ENCODE results near the gene GOLGB1. TPM values are rescaled to one million over a fixed set of nuclear protein-coding genes. Genes with fewer than 3 reads are reported as not detected.

GOLGB1 gene
- total RNA-seq, 1 experiment from 2014 or later, result 26.5 TPM

- Histone ChIP-seq H3K9me2 (replicated peaks; ENCODE audit: insufficient read depth, low read length) (no peaks in the 10 kb centered on the region), H3K4me3 (ENCODE audit: low read length) (no peak overlapping the region), H4K20me1 (ENCODE audit: insufficient read depth, low read depth, low read length) (no peaks in the 10 kb centered on the region), H3K27ac (ENCODE audit: low read length) (no peak overlapping the region), H3K9ac (ENCODE audit: low read length) (no peak overlapping the region), H3K36me3 (ENCODE audit: insufficient read depth, low read length) (peaks cover 71% of the 10 kb centered on the region), H3K27me3 (ENCODE audit: low read length) (no peaks in the 10 kb centered on the region), H3K4me1 (ENCODE audit: low read length) (peaks cover 14% of the 10 kb centered on the region), H3K4me2 (ENCODE audit: low read depth, low read length, poor library complexity, severe bottlenecking) (no peak overlapping the region), H2AFZ (ENCODE audit: low read length) (no peak overlapping the region), H3K9me3 (ENCODE audit: low read length) (no peaks in the 10 kb centered on the region), H3K79me2 (ENCODE audit: low read length) (peaks cover 75% of the 10 kb centered on the region)
- no peak for DNase-seq
Observed at GRCh38 chr3:121654493-121655385, 94.8 kb downstream of the GOLGB1 start.

GRCh38 chr3:121651684-121652083, 97.9 kb downstream of the GOLGB1 start:
- Histone ChIP-seq H3K4me2 (ENCODE audit: low read depth, low read length, poor library complexity, severe bottlenecking) (no peak overlapping the region), H3K4me1 (ENCODE audit: low read length) (no peaks in the 10 kb centered on the region), H3K9me3 (ENCODE audit: low read length) (no peaks in the 10 kb centered on the region), H3K9me2 (replicated peaks; ENCODE audit: insufficient read depth, low read length) (no peaks in the 10 kb centered on the region), H3K9ac (ENCODE audit: low read length) (no peak overlapping the region), H3K27ac (ENCODE audit: low read length) (no peak overlapping the region), H4K20me1 (ENCODE audit: insufficient read depth, low read depth, low read length) (no peaks in the 10 kb centered on the region), H3K4me3 (ENCODE audit: low read length) (no peak overlapping the region), H2AFZ (ENCODE audit: low read length) (no peak overlapping the region), H3K27me3 (ENCODE audit: low read length) (no peaks in the 10 kb centered on the region), H3K36me3 (ENCODE audit: insufficient read depth, low read length) (peaks cover 66% of the 10 kb centered on the region), H3K79me2 (ENCODE audit: low read length) (peaks cover 57% of the 10 kb centered on the region)
- DNase-seq, result no peak

- Histone ChIP-seq H2AFZ (ENCODE audit: low read length) (no peak overlapping the region), H3K79me2 (ENCODE audit: low read length) (peaks cover 52% of the 10 kb centered on the region), H3K4me2 (ENCODE audit: low read depth, low read length, poor library complexity, severe bottlenecking) (no peak overlapping the region), H3K9me2 (replicated peaks; ENCODE audit: insufficient read depth, low read length) (no peaks in the 10 kb centered on the region), H3K36me3 (ENCODE audit: insufficient read depth, low read length) (peaks cover 61% of the 10 kb centered on the region), H3K4me3 (ENCODE audit: low read length) (no peak overlapping the region), H3K9me3 (ENCODE audit: low read length) (no peaks in the 10 kb centered on the region), H3K27ac (ENCODE audit: low read length) (no peak overlapping the region), H3K27me3 (ENCODE audit: low read length) (no peaks in the 10 kb centered on the region), H4K20me1 (ENCODE audit: insufficient read depth, low read depth, low read length) (no peaks in the 10 kb centered on the region), H3K4me1 (ENCODE audit: low read length) (no peaks in the 10 kb centered on the region), H3K9ac (ENCODE audit: low read length) (no peak overlapping the region)
- no peak for DNase-seq
Observed at GRCh38 chr3:121649645-121650044, 99.9 kb downstream of the GOLGB1 start.

- Histone ChIP-seq H3K27ac (ENCODE audit: low read length) (no peak overlapping the region), H3K4me1 (ENCODE audit: low read length) (no peaks in the 10 kb centered on the region; the same call in 1 of the 2 replicates), H3K4me3 (ENCODE audit: low read length) (no peak overlapping the region), H3K4me2 (ENCODE audit: low read depth, low read length, poor library complexity, severe bottlenecking) (no peak overlapping the region), H3K9ac (ENCODE audit: low read length) (no peak overlapping the region), H2AFZ (ENCODE audit: low read length) (no peak overlapping the region), H3K9me3 (ENCODE audit: low read length) (no peaks in the 10 kb centered on the region), H3K36me3 (ENCODE audit: insufficient read depth, low read length) (peaks cover 69% of the 10 kb centered on the region), H3K27me3 (ENCODE audit: low read length) (no peaks in the 10 kb centered on the region), H4K20me1 (ENCODE audit: insufficient read depth, low read depth, low read length) (no peaks in the 10 kb centered on the region), H3K79me2 (ENCODE audit: low read length) (peaks cover 40% of the 10 kb centered on the region), H3K9me2 (replicated peaks; ENCODE audit: insufficient read depth, low read length) (no peaks in the 10 kb centered on the region)
- no peak for DNase-seq
Observed at GRCh38 chr3:121648219-121648958, 101.2 kb downstream of the GOLGB1 start.

- H3K79me2 ChIP-seq (ENCODE audit: low read length), result peaks cover 22% of the 10 kb centered on the region
- H3K27me3 ChIP-seq (ENCODE audit: low read length), result no peaks in the 10 kb centered on the region
- H3K4me1 ChIP-seq (ENCODE audit: low read length), result no peaks in the 10 kb centered on the region; the same call in 1 of the 2 replicates
- H3K9me2 ChIP-seq (replicated peaks; ENCODE audit: insufficient read depth, low read length), result no peaks in the 10 kb centered on the region
- no peak for DNase-seq
- H3K36me3 ChIP-seq (ENCODE audit: insufficient read depth, low read length), result peaks cover 56% of the 10 kb centered on the region
- no peak overlapping the region for H3K9ac ChIP-seq (ENCODE audit: low read length)
- H3K4me2 ChIP-seq (ENCODE audit: low read depth, low read length, poor library complexity, severe bottlenecking), result no peak overlapping the region
- H3K27ac ChIP-seq (ENCODE audit: low read length), result no peak overlapping the region
- H3K9me3 ChIP-seq (ENCODE audit: low read length), result no peaks in the 10 kb centered on the region
- H3K4me3 ChIP-seq (ENCODE audit: low read length), result no peak overlapping the region
- H4K20me1 ChIP-seq (ENCODE audit: insufficient read depth, low read depth, low read length), result no peaks in the 10 kb centered on the region
- no peak overlapping the region for H2AFZ ChIP-seq (ENCODE audit: low read length)
Observed at GRCh38 chr3:121645054-121645453, 104.5 kb downstream of the GOLGB1 start.

GRCh38 chr3:121642601-121643314, 106.8 kb downstream of the GOLGB1 start:
- Histone ChIP-seq H4K20me1 (ENCODE audit: insufficient read depth, low read depth, low read length) (no peaks in the 10 kb centered on the region), H3K27ac (ENCODE audit: low read length) (no peak overlapping the region)
- DNase-seq, result no peak

GRCh38 chr3:121641127-121641526, 108.4 kb downstream of the GOLGB1 start:
- H3K27ac ChIP-seq (ENCODE audit: low read length), result no peak overlapping the region
- peaks cover 18% of the 10 kb centered on the region for H3K79me2 ChIP-seq (ENCODE audit: low read length)
- no peak overlapping the region for H3K4me3 ChIP-seq (ENCODE audit: low read length)
- no peaks in the 10 kb centered on the region for H3K27me3 ChIP-seq (ENCODE audit: low read length)
- H2AFZ ChIP-seq (ENCODE audit: low read length), result no peak overlapping the region
- H4K20me1 ChIP-seq (ENCODE audit: insufficient read depth, low read depth, low read length), result no peaks in the 10 kb centered on the region
- H3K9me2 ChIP-seq (replicated peaks; ENCODE audit: insufficient read depth, low read length), result no peaks in the 10 kb centered on the region
- H3K36me3 ChIP-seq (ENCODE audit: insufficient read depth, low read length), result peaks cover 69% of the 10 kb centered on the region
- no peak for DNase-seq
- no peaks in the 10 kb centered on the region for H3K9me3 ChIP-seq (ENCODE audit: low read length)
- H3K9ac ChIP-seq (ENCODE audit: low read length), result no peak overlapping the region
- H3K4me2 ChIP-seq (ENCODE audit: low read depth, low read length, poor library complexity, severe bottlenecking), result no peak overlapping the region
- no peaks in the 10 kb centered on the region; the same call in 1 of the 2 replicates for H3K4me1 ChIP-seq (ENCODE audit: low read length)

More at GRCh38 chr3:121642601-121643314, 106.8 kb downstream of the GOLGB1 start:
- Histone ChIP-seq H3K9me3 (ENCODE audit: low read length) (no peaks in the 10 kb centered on the region), H3K9ac (ENCODE audit: low read length) (no peak overlapping the region), H3K9me2 (replicated peaks; ENCODE audit: insufficient read depth, low read length) (no peaks in the 10 kb centered on the region), H3K79me2 (ENCODE audit: low read length) (peaks cover 18% of the 10 kb centered on the region), H3K36me3 (ENCODE audit: insufficient read depth, low read length) (peaks cover 65% of the 10 kb centered on the region), H3K4me1 (ENCODE audit: low read length) (no peaks in the 10 kb centered on the region; the same call in 1 of the 2 replicates), H3K4me3 (ENCODE audit: low read length) (no peak overlapping the region), H3K4me2 (ENCODE audit: low read depth, low read length, poor library complexity, severe bottlenecking) (no peak overlapping the region), H2AFZ (ENCODE audit: low read length) (no peak overlapping the region), H3K27me3 (ENCODE audit: low read length) (no peaks in the 10 kb centered on the region)

GRCh38 chr3:121637922-121638321, 111.6 kb downstream of the GOLGB1 start:
- Histone ChIP-seq H3K36me3 (ENCODE audit: insufficient read depth, low read length) (peaks cover 58% of the 10 kb centered on the region), H3K4me2 (ENCODE audit: low read depth, low read length, poor library complexity, severe bottlenecking) (no peak overlapping the region), H3K9me3 (ENCODE audit: low read length) (no peaks in the 10 kb centered on the region), H3K27me3 (ENCODE audit: low read length) (no peaks in the 10 kb centered on the region), H3K27ac (ENCODE audit: low read length) (no peak overlapping the region), H3K4me1 (ENCODE audit: low read length) (no peaks in the 10 kb centered on the region), H3K9ac (ENCODE audit: low read length) (no peak overlapping the region), H2AFZ (ENCODE audit: low read length) (no peak overlapping the region), H4K20me1 (ENCODE audit: insufficient read depth, low read depth, low read length) (no peaks in the 10 kb centered on the region), H3K9me2 (replicated peaks; ENCODE audit: insufficient read depth, low read length) (no peaks in the 10 kb centered on the region), H3K79me2 (ENCODE audit: low read length) (peaks cover 17% of the 10 kb centered on the region), H3K4me3 (ENCODE audit: low read length) (no peak overlapping the region)
- DNase-seq, result no peak
